ENCODE data around the gene RGL1. TPM values are rescaled to one million over a fixed set of nuclear protein-coding genes. Genes with fewer than 3 reads are reported as not detected.

RGL1 gene
- total and polyA plus RNA-seq, 2 experiments from 2014 or later, result 22.8 to 24.1 TPM

GRCh38 chr1:183837062-183837461 lies 32.1 kb downstream of the RGL1 start:
- Histone ChIP-seq H3K36me3 (no peaks in the 10 kb centered on the region), H3K27me3 (no peaks in the 10 kb centered on the region), H3K9me3 (ENCODE audit: low read depth) (no peaks in the 10 kb centered on the region), H3K4me1 (ENCODE audit: low read depth) (peaks cover 14% of the 10 kb centered on the region), H3K27ac (peak overlapping the region; percentile 18), H3K4me3 (no peak overlapping the region)
- peak in 1 of 2 donors; percentile 11 for DNase-seq (ENCODE audit: low read depth in 1 of 2, low spot score in 1 of 2)
- TF ChIP-seq, protein P1, sequence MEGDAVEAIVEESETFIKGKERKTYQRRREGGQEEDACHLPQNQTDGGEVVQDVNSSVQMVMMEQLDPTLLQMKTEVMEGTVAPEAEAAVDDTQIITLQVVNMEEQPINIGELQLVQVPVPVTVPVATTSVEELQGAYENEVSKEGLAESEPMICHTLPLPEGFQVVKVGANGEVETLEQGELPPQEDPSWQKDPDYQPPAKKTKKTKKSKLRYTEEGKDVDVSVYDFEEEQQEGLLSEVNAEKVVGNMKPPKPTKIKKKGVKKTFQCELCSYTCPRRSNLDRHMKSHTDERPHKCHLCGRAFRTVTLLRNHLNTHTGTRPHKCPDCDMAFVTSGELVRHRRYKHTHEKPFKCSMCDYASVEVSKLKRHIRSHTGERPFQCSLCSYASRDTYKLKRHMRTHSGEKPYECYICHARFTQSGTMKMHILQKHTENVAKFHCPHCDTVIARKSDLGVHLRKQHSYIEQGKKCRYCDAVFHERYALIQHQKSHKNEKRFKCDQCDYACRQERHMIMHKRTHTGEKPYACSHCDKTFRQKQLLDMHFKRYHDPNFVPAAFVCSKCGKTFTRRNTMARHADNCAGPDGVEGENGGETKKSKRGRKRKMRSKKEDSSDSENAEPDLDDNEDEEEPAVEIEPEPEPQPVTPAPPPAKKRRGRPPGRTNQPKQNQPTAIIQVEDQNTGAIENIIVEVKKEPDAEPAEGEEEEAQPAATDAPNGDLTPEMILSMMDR (IDR thresholded peaks at IDR 0.05; ENCODE audit: low read depth, low read length), result no peak

DNA sequence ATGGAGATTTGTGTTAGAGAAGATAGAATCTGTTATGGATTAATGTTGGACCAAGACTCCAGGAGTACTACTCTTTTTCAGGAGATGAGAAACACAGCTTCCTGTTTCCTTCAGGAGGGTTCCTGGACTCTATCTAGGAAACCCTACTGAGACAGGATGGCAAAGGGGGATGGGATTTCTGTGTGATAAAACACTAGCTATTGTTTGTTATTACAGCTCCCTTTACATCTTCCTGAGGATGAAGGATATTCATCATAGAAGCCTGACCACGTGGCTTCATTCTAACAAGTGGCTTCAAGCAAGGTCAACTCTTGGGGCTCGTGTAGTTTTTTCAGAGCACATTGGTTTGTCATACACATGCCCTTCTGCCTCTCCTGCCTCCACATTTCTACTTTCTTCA lies 33.3 kb downstream of the RGL1 start:
- Histone ChIP-seq H3K27me3 (no peaks in the 10 kb centered on the region), H3K4me3 (no peak overlapping the region), H3K27ac (no peak overlapping the region), H3K4me1 (ENCODE audit: low read depth) (peaks cover 26% of the 10 kb centered on the region), H3K9me3 (ENCODE audit: low read depth) (no peaks in the 10 kb centered on the region), H3K36me3 (no peaks in the 10 kb centered on the region)
- TF ChIP-seq, protein P1 (IDR thresholded peaks at IDR 0.05; ENCODE audit: low read depth, low read length), result no peak
- no peak for DNase-seq (ENCODE audit: low read depth in 1 of 2, low spot score in 1 of 2)

GRCh38 chr1:183840140-183840539 lies 35.2 kb downstream of the RGL1 start:
- TF ChIP-seq, protein P1 (IDR thresholded peaks at IDR 0.05; ENCODE audit: low read depth, low read length), result no peak
- H3K27ac ChIP-seq, result no peak overlapping the region
- no peaks in the 10 kb centered on the region for H3K9me3 ChIP-seq (ENCODE audit: low read depth)
- H3K27me3 ChIP-seq, result no peaks in the 10 kb centered on the region
- peak in 1 of 2 donors; percentile 47 for DNase-seq (ENCODE audit: low read depth in 1 of 2, low spot score in 1 of 2)
- H3K4me3 ChIP-seq, result no peak overlapping the region
- H3K36me3 ChIP-seq, result no peaks in the 10 kb centered on the region
- peaks cover 42% of the 10 kb centered on the region for H3K4me1 ChIP-seq (ENCODE audit: low read depth)

DNA sequence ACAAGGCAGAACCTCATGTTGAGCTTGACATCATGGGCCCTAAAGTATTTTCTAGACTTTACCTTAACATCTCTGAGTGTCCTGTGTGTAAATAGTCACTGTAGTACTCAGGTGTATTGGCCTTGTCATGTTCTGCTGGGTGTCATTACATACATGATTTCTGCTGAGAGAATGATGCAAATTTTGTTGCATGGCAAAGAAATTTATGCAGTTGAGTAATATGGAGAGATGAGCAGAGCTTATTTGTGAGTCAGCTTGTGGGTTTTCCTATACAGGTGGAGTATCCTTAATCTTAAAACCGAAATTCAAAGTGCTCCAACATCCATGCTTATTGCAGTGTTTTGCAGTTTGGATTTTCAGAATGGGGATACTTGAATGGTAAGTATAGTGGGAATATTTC lies 36.6 kb downstream of the RGL1 start:
- Histone ChIP-seq H3K4me3 (no peak overlapping the region), H3K27ac (peak overlapping the region; percentile 76), H3K27me3 (no peaks in the 10 kb centered on the region), H3K36me3 (no peaks in the 10 kb centered on the region), H3K9me3 (ENCODE audit: low read depth) (no peaks in the 10 kb centered on the region), H3K4me1 (ENCODE audit: low read depth) (peaks cover 39% of the 10 kb centered on the region)
- TF ChIP-seq, protein P1 (IDR thresholded peaks at IDR 0.05; ENCODE audit: low read depth, low read length), result no peak
- no peak for DNase-seq (ENCODE audit: low read depth in 1 of 2, low spot score in 1 of 2)

DNA sequence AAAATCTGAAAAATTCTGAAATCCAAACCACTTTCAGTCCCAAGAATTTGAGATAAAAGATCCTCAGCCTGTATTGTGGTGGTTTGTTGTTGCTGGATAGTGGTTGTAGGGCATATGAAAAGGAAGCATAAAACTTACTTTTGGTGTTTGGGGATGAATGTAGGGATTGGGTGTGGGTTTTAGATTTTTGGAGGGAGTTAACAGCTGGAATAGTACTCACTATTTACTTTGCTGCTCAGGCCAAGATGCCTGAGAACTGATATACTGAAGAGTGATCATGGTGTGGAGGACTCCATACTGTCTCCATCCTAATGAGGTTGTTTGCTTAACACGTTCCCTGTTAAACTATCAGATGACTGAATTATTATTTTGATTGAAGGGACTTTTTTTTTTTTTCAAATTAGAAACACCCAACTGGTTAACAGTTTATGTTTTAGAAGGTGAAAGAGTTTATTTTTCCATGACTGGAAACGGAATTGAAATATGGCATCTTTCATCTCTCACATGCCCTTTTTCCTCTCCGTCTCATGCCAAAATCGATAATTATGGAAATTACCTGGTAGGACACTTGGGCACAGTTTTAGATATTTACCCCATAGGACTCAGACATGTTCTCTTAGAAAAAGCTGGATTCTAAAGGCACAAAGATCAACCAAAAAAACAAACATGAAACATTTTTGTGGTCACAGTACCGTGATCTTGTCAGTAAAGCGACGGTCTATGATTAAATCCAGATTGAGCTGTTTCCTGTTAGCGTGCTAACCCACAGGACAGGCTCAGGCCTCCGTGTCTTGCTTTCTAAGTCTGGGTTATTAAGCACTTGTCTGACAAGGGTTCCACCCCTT lies 37.3 kb downstream of the RGL1 start:
- TF ChIP-seq, protein P1 (IDR thresholded peaks at IDR 0.05; ENCODE audit: low read depth, low read length), result no peak
- no peaks in the 10 kb centered on the region for H3K27me3 ChIP-seq
- peak; percentile 25 to 95 for DNase-seq (ENCODE audit: low read depth in 1 of 2, low spot score in 1 of 2)
- H3K27ac ChIP-seq, result peak overlapping the region; percentile 76
- peaks cover 34% of the 10 kb centered on the region for H3K4me1 ChIP-seq (ENCODE audit: low read depth)
- H3K4me3 ChIP-seq, result no peak overlapping the region
- no peaks in the 10 kb centered on the region for H3K36me3 ChIP-seq
- H3K9me3 ChIP-seq (ENCODE audit: low read depth), result no peaks in the 10 kb centered on the region
